HTR-8/SVneo (cell line): ENCODE measurements around the gene SHANK1.
"Not testable (repeated sequence)": the region's sequence is repeated elsewhere in the genome, so short reads cannot be mapped to it uniquely, and the experiment has no call there.

Source experiments
- DNase-seq: peaks from one replicate; pipeline ENCODE4 v3.0.0; 2011; ENCODE audit warnings: low spot score, mixed read lengths; ENCODE audit not compliant: insufficient read length
- FAIRE-seq: peaks from 2 replicates; lab custom pipeline; 2011; peaks lifted over from hg19 to GRCh38; lab: Jason Lieb, UNC

The SHANK1 gene

GRCh38 chr19:50719566-50719965 is at the start of gene SHANK1:
TSS of gene SHANK1 (minus strand) at chr19:50719802. CDS start at chr19:50716919, 2,883 bp downstream.
- DNase-seq: no peak

GRCh38 chr19:50768277-50768676 is 48.7 kb upstream of the SHANK1 start:
- no peak for FAIRE-seq
- no peak for DNase-seq

More at GRCh38 chr19:50719566-50719965, at the start of gene SHANK1:
- no peak for FAIRE-seq

DNA sequence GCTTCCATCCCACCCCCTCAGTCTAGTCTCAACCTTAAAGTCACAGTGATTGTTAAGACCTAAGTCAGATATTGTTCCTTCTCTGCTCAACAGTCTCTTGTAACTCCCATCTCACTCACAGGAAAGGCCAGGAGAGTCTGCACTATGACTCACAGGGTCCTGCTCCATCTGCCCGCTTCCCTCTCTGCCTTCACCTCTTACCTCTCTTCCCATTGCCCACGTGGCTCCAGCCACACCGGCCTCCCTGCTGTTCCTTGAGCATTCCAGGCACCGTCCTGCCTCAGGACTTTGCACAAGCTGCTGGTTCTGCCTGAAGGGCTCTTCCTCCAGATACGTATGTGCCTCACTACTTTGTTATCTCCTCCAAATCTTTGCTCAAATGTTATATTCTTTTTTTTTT is 47.7 kb upstream of the SHANK1 start:
- FAIRE-seq: peak; percentile 91
- DNase-seq: not testable (repeated sequence)

GRCh38 chr19:50766746-50767145 is 47.1 kb upstream of the SHANK1 start:
- not testable (repeated sequence) for FAIRE-seq, DNase-seq

GRCh38 chr19:50764409-50764808 is 44.8 kb upstream of the SHANK1 start:
- FAIRE-seq (no peak), DNase-seq (no peak)

- FAIRE-seq, DNase-seq: not testable (repeated sequence)
These were observed 43.9 kb upstream of the SHANK1 start for GRCh38 chr19:50763521-50763920.

GRCh38 chr19:50761501-50761900 is 41.9 kb upstream of the SHANK1 start:
- not testable (repeated sequence) for DNase-seq, FAIRE-seq

GRCh38 chr19:50759886-50760285 is 40.3 kb upstream of the SHANK1 start:
- FAIRE-seq (no peak), DNase-seq (peak; percentile 39)

DNA sequence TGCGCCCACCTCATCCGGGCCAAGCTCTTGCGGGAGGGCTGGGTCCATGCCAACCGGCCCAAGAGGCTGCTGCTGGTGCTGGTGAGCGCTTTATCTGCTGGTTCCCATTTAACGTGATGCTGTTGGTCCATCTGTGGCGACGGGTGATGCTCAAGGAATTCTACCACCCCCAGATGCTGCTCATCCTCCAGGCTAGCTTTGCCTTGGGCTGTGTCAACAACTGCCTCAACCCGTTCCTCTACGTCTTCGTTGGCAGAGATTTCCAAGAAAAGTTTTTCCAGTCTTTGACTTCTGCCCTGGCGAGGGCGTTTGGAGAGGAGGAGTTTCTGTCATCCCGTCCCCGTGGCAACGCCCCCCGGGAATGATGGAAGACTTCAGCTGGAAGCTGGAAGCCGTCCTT is 39.5 kb upstream of the SHANK1 start:
- DNase-seq, FAIRE-seq: not testable (repeated sequence)

DNA sequence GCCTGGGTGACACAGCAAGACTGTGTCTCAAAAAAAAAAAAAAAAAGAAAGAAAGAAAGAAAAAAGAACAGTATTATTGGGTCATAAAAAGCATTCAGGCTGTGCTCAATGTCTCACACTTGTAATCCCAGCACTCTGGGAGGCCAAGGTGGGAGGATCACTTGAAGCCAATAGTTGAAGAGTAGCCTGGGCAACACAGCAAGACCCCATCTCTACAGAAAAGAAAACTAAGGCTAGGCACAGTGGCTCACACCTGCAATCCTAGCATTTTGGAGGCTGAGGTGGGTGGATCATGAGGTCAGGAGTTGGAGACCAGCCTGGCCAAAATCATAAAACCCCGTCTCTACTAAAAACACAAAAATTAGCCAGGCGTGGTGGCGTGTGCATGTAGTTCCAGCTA is 38.0 kb upstream of the SHANK1 start:
- DNase-seq, FAIRE-seq: not testable (repeated sequence)

- DNase-seq, FAIRE-seq: not testable (repeated sequence)
These were observed 36.6 kb upstream of the SHANK1 start for GRCh38 chr19:50756244-50756643.

DNA sequence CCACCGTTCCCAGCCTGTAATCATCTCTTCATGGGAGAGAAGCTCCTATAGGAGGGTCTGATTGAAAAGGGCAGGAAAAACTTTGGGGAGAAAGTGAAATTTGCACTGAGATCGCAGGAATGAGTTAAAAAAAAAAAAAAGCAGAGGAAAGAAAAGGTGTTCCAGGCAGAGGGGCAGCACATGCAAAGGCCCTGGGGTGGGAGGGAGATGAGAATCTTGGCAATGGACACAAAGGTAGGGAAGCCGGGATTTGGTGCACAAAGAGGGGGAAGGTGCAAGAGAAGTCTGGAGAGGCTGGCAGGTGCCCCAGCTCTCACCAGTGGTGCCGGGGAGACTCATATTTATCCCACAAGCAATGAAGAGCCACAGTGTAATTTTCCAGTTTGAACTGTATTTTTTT is 34.3 kb upstream of the SHANK1 start:
- FAIRE-seq: no peak

DNA sequence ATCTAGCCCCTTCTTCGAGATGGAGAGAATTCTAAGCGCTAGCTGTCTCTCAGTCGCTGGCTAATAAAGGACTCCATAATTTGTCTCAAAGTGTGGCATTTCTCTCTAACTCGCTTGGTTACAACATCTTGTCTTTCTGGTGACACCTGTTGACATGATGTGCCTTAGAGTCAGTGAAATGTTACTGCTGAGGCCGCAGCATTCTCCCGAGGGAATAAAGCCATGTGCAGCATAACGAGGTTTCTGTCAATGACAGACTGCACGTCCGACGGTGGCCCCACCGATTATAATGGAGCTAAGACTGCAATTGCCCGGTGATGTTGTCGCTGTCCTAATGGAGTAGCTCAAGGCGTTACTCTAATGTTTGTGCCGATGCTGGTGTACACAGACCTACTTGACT is 30.4 kb upstream of the SHANK1 start:
- no peak for FAIRE-seq
- DNase-seq: no peak

More for the DNA sequence above, 34.3 kb upstream of the SHANK1 start:
- no peak for DNase-seq

- DNase-seq (no peak), FAIRE-seq (no peak)
These were observed 29.9 kb upstream of the SHANK1 start for GRCh38 chr19:50749490-50749889.

DNA sequence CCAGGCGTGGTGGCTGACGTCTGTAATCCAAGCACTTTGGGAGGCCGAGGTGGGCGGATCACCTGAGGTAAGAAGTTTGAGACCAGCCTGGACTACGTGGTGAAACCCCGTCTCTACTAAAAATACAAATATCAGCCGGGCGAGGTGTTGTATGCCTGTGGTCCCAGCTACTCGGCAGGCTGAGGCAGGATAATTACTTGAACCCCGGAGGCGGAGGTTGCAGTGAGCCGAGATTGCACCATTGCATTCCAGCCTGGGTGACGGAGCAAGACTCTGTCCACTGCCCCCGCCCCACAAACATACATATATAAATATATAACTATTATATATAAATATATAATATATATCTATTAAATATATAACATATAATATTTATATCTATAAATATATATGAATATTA is 27.5 kb upstream of the SHANK1 start:
- FAIRE-seq, DNase-seq: not testable (repeated sequence)

DNA sequence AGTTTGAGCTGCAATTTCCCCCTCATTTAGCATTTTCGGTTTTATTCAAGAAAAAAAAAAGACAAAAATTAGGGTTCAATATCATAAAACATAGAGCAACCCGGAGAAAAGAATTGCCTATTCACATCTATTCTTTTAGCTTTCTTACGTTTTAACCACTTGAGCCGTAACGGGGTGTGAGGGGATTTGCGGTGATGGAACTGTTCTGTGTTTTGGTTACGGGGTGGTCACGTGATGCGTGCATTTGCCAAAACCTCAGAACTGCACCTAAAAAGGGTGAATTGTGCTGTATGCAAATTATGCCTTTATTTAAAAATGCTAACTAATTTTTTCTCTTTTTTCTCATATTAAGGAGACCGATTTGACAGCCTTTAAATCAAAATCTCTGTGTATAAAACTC is 25.6 kb upstream of the SHANK1 start:
- DNase-seq (no peak), FAIRE-seq (no peak)

DNA sequence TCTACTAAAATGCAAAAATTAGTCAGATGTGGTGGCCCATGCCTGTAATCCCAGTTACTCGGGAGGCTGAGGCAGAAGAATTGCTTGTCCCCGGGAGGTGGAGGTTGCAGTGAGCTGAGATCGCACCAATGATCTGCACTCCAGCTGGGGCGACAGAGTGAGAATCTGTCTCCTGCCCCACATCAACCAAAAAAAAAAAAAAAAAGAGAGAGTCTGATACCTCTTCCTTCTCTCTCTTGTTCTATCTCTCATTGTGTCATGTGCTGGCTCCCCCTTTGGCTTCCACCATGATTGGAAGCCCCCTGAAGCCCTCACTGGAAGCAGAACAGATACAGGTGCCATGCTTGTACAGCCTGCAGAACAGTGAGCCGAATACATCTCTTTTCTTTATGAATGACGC is 23.9 kb upstream of the SHANK1 start:
- no peak for DNase-seq
- FAIRE-seq: no peak

- no peak for DNase-seq
- FAIRE-seq: no peak
These were observed 21.8 kb upstream of the SHANK1 start for GRCh38 chr19:50741179-50741933.

GRCh38 chr19:50739914-50740426 is 20.4 kb upstream of the SHANK1 start:
- no peak for DNase-seq
- FAIRE-seq: no peak

DNA sequence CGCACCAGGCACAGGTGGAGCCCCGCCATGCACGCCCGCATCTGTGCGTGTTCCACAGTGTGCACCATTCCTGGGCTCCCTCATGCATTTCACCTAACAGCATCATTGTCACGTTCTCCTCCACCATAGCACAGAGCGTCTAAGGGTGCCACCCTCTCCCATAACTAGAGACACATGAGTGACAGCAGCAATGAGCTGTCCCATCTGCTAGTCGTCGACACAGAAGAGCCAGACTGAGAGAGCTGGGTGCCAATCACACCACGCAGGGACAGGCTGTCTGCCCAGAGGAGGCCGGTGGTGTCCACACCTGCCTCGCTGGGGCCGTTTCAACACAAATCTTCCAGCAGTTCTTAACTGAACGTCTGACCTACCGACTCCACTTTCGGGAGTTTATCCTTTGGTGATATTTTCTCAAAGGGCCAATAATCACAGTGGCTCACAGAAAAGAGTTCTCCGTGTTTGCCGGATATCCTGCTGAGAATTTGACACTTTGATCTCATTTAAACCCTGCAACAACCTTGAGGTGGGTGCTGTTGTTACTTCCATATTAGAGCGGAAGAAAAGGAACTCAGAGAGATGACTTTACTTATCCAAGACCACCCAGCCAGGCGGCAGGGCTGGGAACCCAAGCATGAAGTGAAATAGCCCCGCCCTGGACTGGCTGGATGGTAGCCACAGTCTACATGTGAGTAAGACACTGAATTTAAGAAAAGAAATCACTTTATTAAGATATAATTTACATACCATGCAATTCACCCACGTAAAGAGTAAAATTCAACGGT is 19.7 kb upstream of the SHANK1 start:
- FAIRE-seq: no peak

DNA sequence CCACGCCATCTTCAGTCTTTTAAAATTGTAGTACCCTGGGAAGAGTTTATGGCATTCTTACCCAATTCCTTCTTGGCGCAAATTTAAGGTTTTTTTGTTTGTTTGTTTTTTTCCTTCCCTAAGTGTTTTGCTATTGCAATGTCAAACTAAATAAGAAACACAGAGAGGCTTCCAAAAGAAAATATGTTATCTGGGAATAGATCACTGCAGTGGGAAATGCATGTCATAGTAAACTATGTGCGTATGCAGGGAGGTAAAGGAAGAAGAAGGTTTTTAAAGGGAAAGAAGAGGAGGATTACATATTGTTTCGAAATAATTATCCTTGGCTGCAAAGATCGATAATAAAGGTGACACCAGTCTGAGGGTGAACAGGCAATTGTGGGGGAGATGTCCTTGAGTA is 16.7 kb upstream of the SHANK1 start:
- FAIRE-seq: no peak
- DNase-seq: no peak

More for the DNA sequence above, 19.7 kb upstream of the SHANK1 start:
- DNase-seq: no peak
